Measurements from ENCODE around the gene KAZALD1.

The KAZALD1 gene

GRCh38 chr10:101061624-101062231 lies at the start of gene KAZALD1:
Gene KAZALD1 (plus strand): TSS chr10:101061989. CDS start chr10:101062593, 604 bp downstream.
- no peak for DNase-seq

GRCh38 chr10:101012525-101013364 lies 49.0 kb upstream of the KAZALD1 start:
- no peak for DNase-seq

GRCh38 chr10:101013365-101013825 lies 48.4 kb upstream of the KAZALD1 start:
- no peak for DNase-seq

- DNase-seq = no peak
These were observed 47.4 kb upstream of the KAZALD1 start for GRCh38 chr10:101014230-101014884.

GRCh38 chr10:101014966-101015581 lies 46.7 kb upstream of the KAZALD1 start:
- DNase-seq = no peak

GRCh38 chr10:101015582-101015973 lies 46.2 kb upstream of the KAZALD1 start:
- DNase-seq = no peak

- no peak for DNase-seq
These were observed 45.0 kb upstream of the KAZALD1 start for GRCh38 chr10:101016814-101017213.

- no peak for DNase-seq
These were observed 43.6 kb upstream of the KAZALD1 start for GRCh38 chr10:101018118-101018599.

GRCh38 chr10:101018600-101019439 lies 43.0 kb upstream of the KAZALD1 start:
- DNase-seq = peak; percentile 30

GRCh38 chr10:101019440-101019703 lies 42.4 kb upstream of the KAZALD1 start:
- DNase-seq = no peak

GRCh38 chr10:101020427-101021075 lies 41.2 kb upstream of the KAZALD1 start:
- no peak for DNase-seq

- DNase-seq = no peak
These were observed 40.5 kb upstream of the KAZALD1 start for GRCh38 chr10:101021239-101021638.

- no peak for DNase-seq
These were observed 40.0 kb upstream of the KAZALD1 start for GRCh38 chr10:101021692-101022251.

GRCh38 chr10:101022967-101023705 lies 38.7 kb upstream of the KAZALD1 start:
- no peak for DNase-seq

- DNase-seq = no peak
These were observed 34.6 kb upstream of the KAZALD1 start for GRCh38 chr10:101027106-101027720.

GRCh38 chr10:101028446-101029337 lies 33.1 kb upstream of the KAZALD1 start:
- no peak for DNase-seq

GRCh38 chr10:101029520-101030295 lies 32.1 kb upstream of the KAZALD1 start:
- no peak for DNase-seq

- DNase-seq = no peak
These were observed 31.2 kb upstream of the KAZALD1 start for GRCh38 chr10:101030496-101031127.

Measured in DMS79 (cell line).